HEK293 (cell line): ENCODE results near the gene HUNK.

Experiments used
- CTCF ChIA-PET: fragments of 350-600 bp; formaldehyde crosslinking; extraction: SDS; loops from one replicate; lab custom pipeline; 2021; ENCODE audit warnings: antibody characterized with exemption; lab: Yijun Ruan, JAX
- POLR2A ChIA-PET: fragments of 300-600 bp; formaldehyde crosslinking; extraction: SDS; loops from one replicate; lab custom pipeline; 2020; ENCODE audit warnings: antibody characterized with exemption, inconsistent platforms; lab: Yijun Ruan, JAX
- H3K27ac ChIP-seq: fragments of 200-500 bp; sonication (Bioruptor generic); 2 replicates; pipeline ENCODE4 v1.5.1; 2014; ENCODE audit warnings: low read depth, low read length, control low read depth, inconsistent platforms; ENCODE audit errors: extremely low read depth
- H3K36me3 ChIP-seq, 2 experiments: fragments of 200-500 bp in 1 of 2; sonication (Bioruptor generic) in 1 of 2; 1 replicate in 1 of 2; 2 replicates in 1 of 2; pipeline ENCODE4 v1.5.1; 2014 to 2017; ENCODE audit warnings: inconsistent platforms in 2 of 2, low read length in 2 of 2; ENCODE audit not compliant: control insufficient read depth in 2 of 2, insufficient read depth in 1 of 2
- H3K4me1 ChIP-seq: fragments of 200-500 bp; sonication (Bioruptor generic); 2 replicates; pipeline ENCODE4 v1.5.1; 2014; ENCODE audit warnings: mild to moderate bottlenecking, low read length, inconsistent platforms; ENCODE audit not compliant: control insufficient read depth, insufficient read depth
- H3K4me3 ChIP-seq: 2 replicates; pipeline ENCODE4 v1.5.1; 2011; ENCODE audit warnings: low read depth, mild to moderate bottlenecking, control low read depth, low read length, moderate library complexity
- H3K9me3 ChIP-seq: fragments of 200-500 bp; sonication (Bioruptor generic); 2 replicates; pipeline ENCODE4 v1.5.1; 2014; ENCODE audit warnings: low read depth, low read length, inconsistent platforms; ENCODE audit not compliant: control insufficient read depth, insufficient read depth
- KLF1 ChIP-seq: fragments of 450-650 bp; formaldehyde crosslinking; IDR thresholded peaks from 2 replicates; pipeline ENCODE4 v1.5.1; 2016; ENCODE audit warnings: missing biosample characterization, missing genetic modification characterization
- TCF7L2 ChIP-seq: IDR thresholded peaks from 2 replicates; pipeline ENCODE4 v1.6.1; 2011; ENCODE audit warnings: low read depth, mild to moderate bottlenecking, inconsistent platforms, low read length, moderate library complexity, borderline replicate concordance
- TRIM28 ChIP-seq: IDR thresholded peaks from 2 replicates; pipeline ENCODE4 v1.6.1; 2011; ENCODE audit warnings: low read length, control low read depth, borderline replicate concordance
- ZBTB10 ChIP-seq: fragments of 450-650 bp; formaldehyde crosslinking; IDR thresholded peaks from 2 replicates; pipeline ENCODE4 v1.5.1; 2016; ENCODE audit warnings: missing biosample characterization, missing genetic modification characterization
- ZBTB21 ChIP-seq: fragments of 450-650 bp; formaldehyde crosslinking; IDR thresholded peaks from 2 replicates; pipeline ENCODE4 v1.5.1; 2017; ENCODE audit warnings: missing biosample characterization, missing genetic modification characterization
- ZNF114 ChIP-seq: fragments of 450-650 bp; formaldehyde crosslinking; IDR thresholded peaks from 2 replicates; pipeline ENCODE4 v1.5.0; 2017; ENCODE audit warnings: missing biosample characterization, missing genetic modification characterization
- ZNF121 ChIP-seq: fragments of 450-650 bp; formaldehyde crosslinking; IDR thresholded peaks from 2 replicates; pipeline ENCODE4 v1.5.1; 2016; ENCODE audit warnings: missing biosample characterization, missing genetic modification characterization
- ZNF138 ChIP-seq: fragments of 450-650 bp; formaldehyde crosslinking; IDR thresholded peaks from 2 replicates; pipeline ENCODE4 v1.5.1; 2016; ENCODE audit warnings: missing biosample characterization, missing genetic modification characterization, borderline replicate concordance
- ZNF146 ChIP-seq: fragments of 450-650 bp; formaldehyde crosslinking; IDR thresholded peaks from 2 replicates; pipeline ENCODE4 v1.5.1; 2016; ENCODE audit warnings: missing biosample characterization, missing genetic modification characterization
- ZNF148 ChIP-seq: fragments of 450-650 bp; formaldehyde crosslinking; IDR thresholded peaks from 2 replicates; pipeline ENCODE4 v1.5.0; 2017; ENCODE audit warnings: missing biosample characterization, missing genetic modification characterization, borderline replicate concordance
- ZNF2 ChIP-seq: fragments of 450-650 bp; formaldehyde crosslinking; IDR thresholded peaks from 2 replicates; pipeline ENCODE4 v1.5.1; 2016; ENCODE audit warnings: missing biosample characterization, missing genetic modification characterization
- ZNF239 ChIP-seq: fragments of 450-650 bp; formaldehyde crosslinking; IDR thresholded peaks from 2 replicates; pipeline ENCODE4 v1.5.1; 2016; ENCODE audit warnings: missing biosample characterization, missing genetic modification characterization
- ZNF24 ChIP-seq: fragments of 450-650 bp; formaldehyde crosslinking; IDR thresholded peaks from 2 replicates; pipeline ENCODE4 v1.5.1; 2016; ENCODE audit warnings: missing biosample characterization, missing genetic modification characterization
- ZNF274 ChIP-seq, 2 experiments: fragments of 200-500 bp in 1 of 2; fragments of 450-650 bp in 1 of 2; sonication (Bioruptor generic) in 1 of 2; formaldehyde crosslinking in 1 of 2; IDR thresholded peaks; 2 replicates each; pipeline versions ENCODE4 v1.5.1 to v1.6.1; 2014 to 2016; ENCODE audit warnings: borderline replicate concordance in 1 of 2, inconsistent platforms in 1 of 2, low read length in 1 of 2, missing biosample characterization in 1 of 2, missing genetic modification characterization in 1 of 2
- ZNF302 ChIP-seq: fragments of 450-650 bp; formaldehyde crosslinking; IDR thresholded peaks from 2 replicates; pipeline ENCODE4 v1.5.1; 2016; ENCODE audit warnings: missing biosample characterization, missing genetic modification characterization, low read depth
- ZNF404 ChIP-seq: fragments of 450-650 bp; formaldehyde crosslinking; IDR thresholded peaks from 2 replicates; pipeline ENCODE4 v1.5.1; 2017; ENCODE audit warnings: missing biosample characterization, missing genetic modification characterization
- ZNF548 ChIP-seq: fragments of 450-650 bp; formaldehyde crosslinking; IDR thresholded peaks from 2 replicates; pipeline ENCODE4 v1.5.1; 2016; ENCODE audit warnings: missing biosample characterization, missing genetic modification characterization
- ZNF660 ChIP-seq: fragments of 450-650 bp; IDR thresholded peaks from 2 replicates; pipeline ENCODE4 v1.5.1; 2018; ENCODE audit warnings: missing biosample characterization, mild to moderate bottlenecking, missing genetic modification characterization
- ZNF777 ChIP-seq: fragments of 450-650 bp; formaldehyde crosslinking; IDR thresholded peaks from 2 replicates; pipeline ENCODE4 v1.5.1; 2017; ENCODE audit warnings: missing biosample characterization, missing genetic modification characterization, borderline replicate concordance
- ZSCAN4 ChIP-seq: fragments of 450-650 bp; formaldehyde crosslinking; IDR thresholded peaks from 2 replicates; pipeline ENCODE4 v1.5.1; 2017; ENCODE audit warnings: missing biosample characterization, missing genetic modification characterization
- TF ChIP-seq, protein P1 (sequence below): fragments of 450-650 bp; formaldehyde crosslinking; IDR thresholded peaks from 2 replicates; pipeline ENCODE4 v1.5.1; 2017; ENCODE audit warnings: missing biosample characterization, mild to moderate bottlenecking, missing genetic modification characterization, moderate library complexity
- TF ChIP-seq, protein P2 (sequence below): fragments of 450-650 bp; formaldehyde crosslinking; IDR thresholded peaks from 2 replicates; pipeline ENCODE4 v1.5.1; 2016; ENCODE audit warnings: missing biosample characterization, missing genetic modification characterization

Gene HUNK

DNA sequence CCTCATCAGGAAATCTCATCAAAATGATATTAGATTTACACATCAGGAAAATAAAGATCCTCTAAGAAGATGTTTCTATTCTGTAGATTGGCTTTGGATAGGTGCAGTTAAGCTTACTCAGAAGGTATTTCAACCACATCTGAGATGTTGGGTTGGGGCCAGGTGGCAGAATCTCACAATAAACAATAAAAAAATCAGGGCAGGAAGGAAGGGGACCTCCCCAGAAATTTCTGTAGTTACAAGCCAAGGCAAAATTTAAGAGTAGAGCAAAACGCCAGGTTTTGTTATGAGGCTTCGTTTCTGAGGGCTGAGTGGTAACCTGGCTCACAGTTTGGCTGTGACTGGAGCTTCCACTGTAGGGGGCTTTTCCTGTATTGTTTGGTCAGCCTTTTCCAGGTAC is 84.8 kb downstream of the HUNK start (continued):
- no peak for TF ChIP-seq ZBTB10
- TF ChIP-seq ZNF138 (tag by site-specific recombination), result no peak
- no peak for TF ChIP-seq ZSCAN4 (tag by site-specific recombination)

- peaks cover 0 to 5% of the 10 kb centered on the region in 2 experiments; a peak in 1 of 3 replicates for H3K36me3 ChIP-seq
- CTCF ChIA-PET, result no interaction called here
- no peak for TF ChIP-seq TCF7L2
- TF ChIP-seq ZNF114 (tag by site-specific recombination), result no peak
- TF ChIP-seq, protein P1, sequence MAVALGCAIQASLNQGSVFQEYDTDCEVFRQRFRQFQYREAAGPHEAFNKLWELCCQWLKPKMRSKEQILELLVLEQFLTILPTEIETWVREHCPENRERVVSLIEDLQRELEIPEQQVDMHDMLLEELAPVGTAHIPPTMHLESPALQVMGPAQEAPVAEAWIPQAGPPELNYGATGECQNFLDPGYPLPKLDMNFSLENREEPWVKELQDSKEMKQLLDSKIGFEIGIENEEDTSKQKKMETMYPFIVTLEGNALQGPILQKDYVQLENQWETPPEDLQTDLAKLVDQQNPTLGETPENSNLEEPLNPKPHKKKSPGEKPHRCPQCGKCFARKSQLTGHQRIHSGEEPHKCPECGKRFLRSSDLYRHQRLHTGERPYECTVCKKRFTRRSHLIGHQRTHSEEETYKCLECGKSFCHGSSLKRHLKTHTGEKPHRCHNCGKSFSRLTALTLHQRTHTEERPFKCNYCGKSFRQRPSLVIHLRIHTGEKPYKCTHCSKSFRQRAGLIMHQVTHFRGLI, result no peak
- no peak for TF ChIP-seq ZNF404
- TF ChIP-seq KLF1 (tag by site-specific recombination), result no peak
- TF ChIP-seq ZBTB21, result no peak
- TF ChIP-seq TRIM28, result no peak
- no peak for TF ChIP-seq ZNF302
- TF ChIP-seq ZNF146 (tag by site-specific recombination), result no peak
- TF ChIP-seq ZNF660 (tag by site-specific recombination), result no peak
- TF ChIP-seq ZNF274 (IDR thresholded peaks at IDR 0.05; ENCODE audit: low read length), result no peak
- no peak for TF ChIP-seq ZNF274 (tag by site-specific recombination; IDR thresholded peaks at IDR 0.05; ENCODE audit: borderline replicate concordance)
- TF ChIP-seq, all 188 proteins: peak for 0
- Histone ChIP-seq H3K9me3 (no peaks in the 10 kb centered on the region), H3K4me1 (no peaks in the 10 kb centered on the region), H3K4me3 (no peak overlapping the region), H3K27ac (no peak overlapping the region)
- POLR2A ChIA-PET, result no interaction called here
Measured at GRCh38 chr21:31959881-31960280, 87.1 kb downstream of the HUNK start.

DNA sequence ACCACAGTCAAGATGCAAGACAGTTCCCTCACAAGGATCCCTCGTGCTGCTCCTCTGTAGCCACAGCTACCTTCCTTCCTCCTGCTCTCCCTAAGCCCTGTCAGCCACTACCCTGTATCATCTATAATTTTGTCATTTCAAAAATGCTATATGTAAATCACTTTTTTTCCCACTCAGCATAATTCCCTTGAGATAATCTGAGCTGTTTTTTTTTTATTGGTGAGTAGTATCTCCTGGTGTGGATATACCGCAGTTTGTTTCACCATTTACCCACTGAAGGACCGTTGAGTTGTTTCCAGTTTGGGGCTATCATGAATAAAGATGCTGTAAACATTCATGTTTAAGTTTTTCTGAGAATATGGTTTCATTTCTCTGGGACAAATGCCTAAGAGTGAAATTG is 88.2 kb downstream of the HUNK start:
- Histone ChIP-seq H3K4me3 (no peak overlapping the region), H3K9me3 (no peaks in the 10 kb centered on the region), H3K36me3 (peaks cover 0 to 5% of the 10 kb centered on the region in 2 experiments; a peak in 2 of 3 replicates), H3K4me1 (no peaks in the 10 kb centered on the region), H3K27ac (no peak overlapping the region)
- POLR2A ChIA-PET, result no interaction called here
- no peak for TF ChIP-seq ZNF121 (tag by site-specific recombination)
- CTCF ChIA-PET, result interaction anchor here (0.8 kb wide), 1 partner anchor 832 kb away, joined by 4 read pairs; no protein-coding TSS in a partner anchor

- CTCF ChIA-PET, result interaction anchor here (0.8 kb wide), 1 partner anchor 832 kb away, joined by 4 read pairs; no protein-coding TSS in a partner anchor
- POLR2A ChIA-PET, result no interaction called here
- TF ChIP-seq ZNF239 (tag by site-specific recombination) (no peak), ZNF2 (tag by site-specific recombination) (no peak), ZNF777 (tag by site-specific recombination) (no peak), ZNF24 (tag by site-specific recombination) (no peak), ZNF548 (tag by site-specific recombination) (no peak), ZNF148 (tag by site-specific recombination) (no peak)
- TF ChIP-seq, protein P2, sequence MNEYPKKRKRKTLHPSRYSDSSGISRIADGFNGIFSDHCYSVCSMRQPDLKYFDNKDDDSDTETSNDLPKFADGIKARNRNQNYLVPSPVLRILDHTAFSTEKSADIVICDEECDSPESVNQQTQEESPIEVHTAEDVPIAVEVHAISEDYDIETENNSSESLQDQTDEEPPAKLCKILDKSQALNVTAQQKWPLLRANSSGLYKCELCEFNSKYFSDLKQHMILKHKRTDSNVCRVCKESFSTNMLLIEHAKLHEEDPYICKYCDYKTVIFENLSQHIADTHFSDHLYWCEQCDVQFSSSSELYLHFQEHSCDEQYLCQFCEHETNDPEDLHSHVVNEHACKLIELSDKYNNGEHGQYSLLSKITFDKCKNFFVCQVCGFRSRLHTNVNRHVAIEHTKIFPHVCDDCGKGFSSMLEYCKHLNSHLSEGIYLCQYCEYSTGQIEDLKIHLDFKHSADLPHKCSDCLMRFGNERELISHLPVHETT (tag by site-specific recombination), result no peak
Measured at GRCh38 chr21:31961704-31962103, 88.9 kb downstream of the HUNK start.

More at GRCh38 chr21:31961704-31962103, 88.9 kb downstream of the HUNK start:
- H3K27ac ChIP-seq, result no peak overlapping the region
- H3K4me1 ChIP-seq, result no peaks in the 10 kb centered on the region
- H3K9me3 ChIP-seq, result no peaks in the 10 kb centered on the region
- H3K36me3 ChIP-seq, result peaks cover 0 to 5% of the 10 kb centered on the region in 2 experiments; a peak in 2 of 3 replicates
- H3K4me3 ChIP-seq, result no peak overlapping the region
